GM21723 (cell line): Measurements from ENCODE around the gene PPIAL4G.
"Not testable (repeated sequence)": the region's sequence is repeated elsewhere in the genome, so short reads cannot be mapped to it uniquely, and the experiment has no call there.

Source experiments
- ATAC-seq: cut with Tn5 transposase; IDR thresholded peaks from one replicate; pipeline ENCODE4 v1.9.1; 2021; ENCODE audit warnings: mild to moderate bottlenecking, moderate library complexity; ENCODE audit not compliant: unreplicated experiment

Gene PPIAL4G

DNA sequence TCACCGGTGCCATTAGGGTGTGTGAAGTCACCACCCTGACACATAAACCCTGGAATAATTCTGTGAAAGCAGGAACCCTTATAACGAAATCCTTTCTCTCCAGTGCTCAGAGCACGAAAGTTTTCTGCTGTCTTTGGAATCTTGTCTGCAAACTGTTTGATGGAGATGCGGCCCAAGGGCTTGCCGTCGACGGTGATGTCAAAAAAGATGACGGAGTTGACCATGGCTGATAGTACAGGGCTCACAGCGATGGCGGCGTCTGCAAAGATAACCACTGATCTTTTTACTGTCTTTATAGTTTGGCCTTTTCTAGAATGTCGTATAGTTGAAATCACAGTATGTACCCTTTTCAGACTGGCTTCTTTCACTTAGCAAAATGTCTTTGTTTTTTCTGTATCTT is at the start of gene PPIAL4G:
Gene PPIAL4G, minus strand, starts transcription at position 274 of the 400 bp plus-strand sequence. Its CDS starts 50 bp downstream, at position 224.
- ATAC-seq, result not testable (repeated sequence)

DNA sequence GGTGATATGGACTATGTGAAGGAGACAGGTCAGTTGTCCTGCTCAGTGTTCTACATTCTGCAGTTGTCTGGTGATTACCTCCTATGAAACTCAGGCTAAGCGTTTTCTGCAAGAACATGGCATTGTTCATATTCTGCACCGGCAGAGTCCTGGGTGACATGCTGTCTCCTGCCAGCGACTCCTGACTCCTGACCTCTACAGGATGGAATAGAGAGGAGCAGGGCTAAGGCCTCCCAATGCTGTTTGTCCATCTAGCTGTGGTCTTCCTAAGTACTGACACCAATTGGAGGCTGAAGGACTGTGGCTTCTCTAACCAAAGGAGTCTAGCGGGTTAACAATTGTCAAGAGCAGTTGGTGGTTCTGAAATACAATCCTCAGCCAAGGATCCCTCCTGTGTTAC is 49.1 kb upstream of the PPIAL4G start:
- ATAC-seq, result not testable (repeated sequence)

DNA sequence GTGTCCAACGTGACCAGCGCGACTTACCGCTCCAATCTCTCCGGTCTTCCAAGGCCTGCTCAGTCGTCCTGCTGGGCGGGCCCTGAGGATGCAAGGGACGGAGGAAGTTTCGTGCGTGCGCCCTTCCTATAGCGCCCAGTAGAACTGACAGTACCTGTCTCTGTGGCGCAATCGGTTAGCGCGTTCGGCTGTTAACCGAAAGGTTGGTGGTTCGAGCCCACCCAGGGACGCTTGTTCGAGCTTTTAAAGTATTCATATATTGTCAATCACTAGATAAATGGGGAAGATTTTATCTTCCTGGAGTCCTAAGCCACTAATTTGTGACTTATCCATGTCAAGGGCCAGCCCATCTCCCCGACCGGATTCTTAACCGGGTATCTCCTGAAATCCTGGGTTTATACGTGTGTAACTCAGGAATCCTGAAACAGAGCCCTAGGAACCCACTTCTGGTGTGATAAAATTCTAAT is 46.0 kb upstream of the PPIAL4G start:
- not testable (repeated sequence) for ATAC-seq

DNA sequence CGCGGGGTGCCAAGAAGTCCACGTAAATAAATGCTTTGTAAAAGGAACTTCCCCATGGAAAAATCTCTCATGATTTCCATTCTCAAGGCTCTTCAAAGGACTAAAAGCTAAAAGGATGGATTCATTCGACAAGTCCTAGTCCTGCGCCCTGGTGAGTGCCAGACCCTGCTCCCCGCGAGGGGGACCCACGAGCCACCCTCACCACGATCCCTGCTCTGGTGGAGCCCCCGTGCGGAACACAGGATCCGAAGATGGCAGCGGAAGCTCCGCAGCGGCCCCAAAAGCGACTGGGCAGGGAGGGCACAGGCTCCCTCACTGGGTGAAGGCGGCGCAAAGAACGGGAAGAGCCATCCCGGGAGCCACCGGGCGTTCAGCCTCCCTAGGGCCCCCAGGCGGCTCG is 45.5 kb upstream of the PPIAL4G start:
- not testable (repeated sequence) for ATAC-seq

DNA sequence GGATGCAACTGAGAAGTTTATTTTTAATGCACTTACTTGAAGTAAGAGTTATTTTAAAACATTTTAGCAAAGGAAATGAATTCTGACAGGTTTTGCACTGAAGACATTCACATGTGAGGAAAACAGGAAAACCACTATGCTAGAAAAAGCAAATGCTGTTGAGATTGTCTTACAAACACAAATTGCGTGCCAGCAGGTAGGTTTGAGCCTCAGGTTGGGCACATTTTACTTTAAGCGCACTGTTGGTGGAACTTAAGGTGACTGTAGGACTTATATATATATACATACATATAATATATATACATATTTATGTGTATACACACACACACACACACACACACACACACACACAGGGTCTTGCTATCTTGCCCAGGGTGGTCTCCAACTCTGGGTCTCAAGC is 43.5 kb upstream of the PPIAL4G start:
- not testable (repeated sequence) for ATAC-seq

DNA sequence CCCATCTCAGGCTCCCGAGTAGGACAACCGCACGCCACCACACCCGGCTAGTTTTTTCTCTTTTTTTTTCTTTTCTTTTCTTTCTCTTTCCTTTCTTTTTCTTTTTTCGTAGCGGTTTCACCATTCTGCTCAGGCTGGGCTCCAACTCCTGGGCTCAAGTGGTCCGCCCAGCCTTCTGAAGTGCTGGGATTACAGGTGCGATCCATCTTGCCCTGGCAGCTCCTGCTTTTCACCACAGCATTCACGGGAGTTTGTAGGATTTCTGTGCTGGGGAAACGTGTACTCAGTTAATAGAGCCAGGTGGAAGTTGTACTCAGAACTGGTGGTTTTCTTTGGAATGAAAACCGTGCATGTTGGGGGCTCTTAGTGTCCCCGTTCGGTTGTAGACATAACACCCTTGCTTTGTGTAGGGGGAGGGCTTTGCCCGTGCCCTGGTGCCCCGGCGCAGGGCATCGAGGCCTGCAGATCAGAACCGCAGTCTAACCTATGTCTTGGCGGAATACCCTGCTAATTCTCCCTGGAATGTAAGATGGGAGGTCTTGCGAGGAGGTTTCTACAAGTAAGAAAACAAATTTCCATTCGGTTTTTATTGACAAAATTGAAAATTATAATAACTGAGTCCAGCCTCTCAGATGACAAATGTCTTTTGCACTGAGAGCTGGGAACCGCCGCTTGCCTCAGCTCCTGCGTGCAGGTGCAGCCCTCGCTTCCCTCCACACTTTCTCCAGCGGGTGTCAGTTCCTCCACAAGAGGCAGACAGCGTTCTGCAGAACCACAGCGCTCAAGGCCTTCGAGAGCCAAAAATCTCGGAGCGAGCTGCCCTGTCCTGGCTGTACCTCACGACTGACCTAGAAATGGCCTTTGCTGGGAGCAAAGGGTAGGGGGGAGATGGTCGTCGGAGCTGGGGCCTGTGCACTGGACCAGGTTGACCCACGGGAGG is 40.4 kb upstream of the PPIAL4G start:
- peak; percentile 3 for ATAC-seq

DNA sequence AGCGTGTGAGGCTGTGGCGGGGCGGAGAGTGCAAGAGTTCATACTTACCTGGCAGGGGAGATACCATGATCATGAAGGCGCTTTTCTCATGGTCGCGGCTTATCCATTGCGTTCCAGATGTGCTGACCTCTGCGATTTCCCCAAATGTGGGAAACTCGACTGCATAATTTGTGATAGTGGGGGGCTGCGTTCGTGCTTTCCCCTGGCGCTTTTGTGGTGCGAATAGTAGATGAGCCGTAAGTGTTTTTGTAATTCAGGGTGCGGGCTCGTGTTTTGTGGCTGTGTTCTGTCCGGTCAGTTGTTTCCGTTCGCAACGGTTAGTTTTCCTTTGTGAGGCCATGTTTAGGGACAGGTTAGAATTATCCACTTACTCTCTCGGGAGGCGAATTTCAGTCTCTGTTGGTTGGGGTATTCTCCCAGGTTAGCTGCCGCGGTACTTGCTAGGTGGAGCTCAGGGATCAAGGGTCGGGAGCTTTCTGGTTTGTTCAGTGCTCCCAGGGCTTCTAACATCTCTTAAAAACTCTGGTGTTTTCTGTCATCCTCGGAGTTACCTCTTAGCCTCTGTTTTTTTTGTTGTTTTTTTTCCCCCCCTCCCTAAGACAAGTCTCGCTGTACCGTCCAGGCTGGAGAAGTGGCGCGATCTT is 39.6 kb upstream of the PPIAL4G start:
- ATAC-seq, result peak; percentile 77

DNA sequence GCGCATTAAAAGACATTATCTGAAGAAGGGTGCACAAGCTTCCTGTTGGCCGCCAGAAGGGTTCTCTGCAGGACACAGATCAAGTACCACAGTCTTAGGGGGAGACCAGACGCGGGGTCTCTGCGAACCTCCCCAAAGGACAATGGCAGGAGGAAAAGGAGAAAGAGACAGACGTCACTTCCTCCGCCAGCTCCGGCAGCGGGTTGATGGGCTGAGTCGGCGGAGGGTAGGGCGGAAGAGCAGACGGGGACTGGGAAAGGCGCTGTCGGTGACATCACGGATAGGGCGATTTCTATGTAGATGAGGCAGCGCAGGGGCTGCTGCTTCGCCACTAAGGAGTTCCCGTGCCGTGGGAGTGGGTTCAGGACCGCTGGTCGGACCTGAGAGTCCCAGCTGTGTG is 39.0 kb upstream of the PPIAL4G start:
- peak; percentile 73 for ATAC-seq

DNA sequence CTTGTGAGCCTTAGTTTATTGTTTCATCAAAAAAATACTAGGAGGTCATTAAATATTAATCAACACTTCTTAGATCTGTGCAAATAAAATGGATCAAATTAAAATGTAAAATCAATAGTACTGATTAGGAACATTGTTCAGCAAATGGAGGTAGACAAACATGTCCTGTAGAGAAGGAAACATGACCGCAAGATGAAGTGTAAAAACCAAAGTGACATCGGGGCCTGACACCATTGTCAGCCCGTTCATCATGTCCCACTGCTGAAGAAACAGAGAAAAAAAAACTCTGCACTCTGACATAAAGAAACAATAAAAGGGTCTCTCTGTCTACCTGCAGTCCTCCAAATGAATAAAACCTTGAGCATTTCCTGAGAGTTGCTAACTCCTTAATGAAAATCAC is 31.2 kb upstream of the PPIAL4G start:
- ATAC-seq, result not testable (repeated sequence)

DNA sequence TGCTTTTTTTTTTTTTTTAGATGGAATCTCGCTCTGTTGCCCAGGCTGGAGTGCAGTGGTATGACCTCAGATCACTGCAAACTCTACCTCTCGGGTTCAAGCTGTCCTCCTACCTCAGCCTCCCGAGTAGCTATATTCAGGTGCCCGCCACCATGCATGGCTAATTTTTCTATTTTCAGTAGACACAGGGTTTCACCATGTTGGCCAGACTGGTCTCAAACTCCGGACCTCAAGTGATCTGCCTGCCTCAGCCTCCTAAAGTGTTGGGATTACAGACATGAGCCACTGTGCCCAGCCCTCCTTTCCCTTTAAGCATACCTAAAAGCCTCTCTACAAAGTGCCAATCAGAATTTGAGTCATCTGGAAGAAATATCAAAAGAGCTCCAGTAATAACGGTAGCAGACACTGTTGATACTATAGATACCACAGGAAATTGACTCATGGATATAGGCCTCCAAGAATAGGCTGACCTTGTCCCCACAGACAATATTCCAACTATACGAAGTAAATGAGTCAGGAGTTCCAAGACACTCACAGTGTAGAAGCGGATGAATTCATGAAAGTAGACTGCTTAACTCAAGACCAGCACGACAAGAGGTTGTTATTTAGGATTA is 29.6 kb upstream of the PPIAL4G start:
- not testable (repeated sequence) for ATAC-seq

DNA sequence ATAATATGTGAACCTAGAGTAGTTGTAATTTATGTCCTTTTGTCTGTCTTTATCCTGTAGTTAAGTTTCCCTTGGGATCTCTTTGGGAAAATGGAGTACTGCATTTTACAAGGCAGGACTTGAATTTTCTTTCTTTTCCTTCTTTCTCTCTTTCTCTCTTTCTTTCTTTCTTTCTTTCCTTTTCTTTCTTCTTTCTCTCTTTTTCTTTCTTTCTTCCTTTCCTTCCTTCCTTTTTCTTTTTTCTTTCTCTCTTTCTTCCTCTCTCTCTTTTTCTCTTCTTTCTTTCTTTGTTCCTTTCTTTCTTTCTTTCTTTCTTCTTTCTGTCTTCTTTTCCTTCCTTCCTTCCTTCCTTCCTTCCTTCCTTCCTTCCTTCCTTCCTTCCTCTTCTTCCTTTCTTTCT is 10.8 kb upstream of the PPIAL4G start:
- ATAC-seq, result not testable (repeated sequence)

DNA sequence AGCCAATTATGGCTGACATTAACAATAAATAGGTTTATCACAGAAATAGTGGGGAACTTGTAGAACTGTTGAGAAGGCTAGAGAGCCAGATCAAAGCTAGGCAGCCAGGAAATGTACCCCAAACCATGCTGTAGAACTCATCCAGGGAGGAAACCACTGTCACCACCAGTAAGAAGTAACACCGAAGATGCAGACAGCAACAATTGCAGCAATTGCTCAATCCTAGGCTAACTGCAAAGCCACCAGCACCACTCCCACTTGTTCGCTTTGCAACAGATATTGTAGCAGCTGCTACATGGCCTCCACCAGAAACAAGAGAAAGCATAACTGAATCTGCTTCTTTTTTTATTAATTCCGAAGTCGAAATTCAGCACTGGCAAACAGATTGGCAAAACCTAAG is 2.0 kb downstream of the PPIAL4G start:
- ATAC-seq, result not testable (repeated sequence)

DNA sequence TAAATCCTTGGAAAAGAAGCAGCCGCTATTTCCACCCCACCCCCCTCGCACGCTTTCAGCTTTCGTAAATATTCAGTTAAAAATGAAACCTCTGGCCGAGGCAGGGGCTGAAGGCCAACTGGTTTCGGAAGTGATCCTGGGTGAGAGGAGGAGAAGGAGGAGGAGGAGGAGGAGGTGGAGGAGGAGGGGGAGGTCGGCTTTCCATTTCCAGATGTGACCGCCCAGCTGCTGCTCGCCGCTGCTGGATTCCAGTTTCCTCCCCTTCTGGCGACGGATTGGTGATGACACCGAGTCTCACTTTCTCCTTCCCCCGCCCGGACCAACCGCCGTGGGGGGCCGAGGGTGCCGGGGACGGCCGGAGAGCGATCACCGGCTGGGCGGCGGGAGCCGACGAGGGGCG is 23.4 kb downstream of the PPIAL4G start:
- not testable (repeated sequence) for ATAC-seq

DNA sequence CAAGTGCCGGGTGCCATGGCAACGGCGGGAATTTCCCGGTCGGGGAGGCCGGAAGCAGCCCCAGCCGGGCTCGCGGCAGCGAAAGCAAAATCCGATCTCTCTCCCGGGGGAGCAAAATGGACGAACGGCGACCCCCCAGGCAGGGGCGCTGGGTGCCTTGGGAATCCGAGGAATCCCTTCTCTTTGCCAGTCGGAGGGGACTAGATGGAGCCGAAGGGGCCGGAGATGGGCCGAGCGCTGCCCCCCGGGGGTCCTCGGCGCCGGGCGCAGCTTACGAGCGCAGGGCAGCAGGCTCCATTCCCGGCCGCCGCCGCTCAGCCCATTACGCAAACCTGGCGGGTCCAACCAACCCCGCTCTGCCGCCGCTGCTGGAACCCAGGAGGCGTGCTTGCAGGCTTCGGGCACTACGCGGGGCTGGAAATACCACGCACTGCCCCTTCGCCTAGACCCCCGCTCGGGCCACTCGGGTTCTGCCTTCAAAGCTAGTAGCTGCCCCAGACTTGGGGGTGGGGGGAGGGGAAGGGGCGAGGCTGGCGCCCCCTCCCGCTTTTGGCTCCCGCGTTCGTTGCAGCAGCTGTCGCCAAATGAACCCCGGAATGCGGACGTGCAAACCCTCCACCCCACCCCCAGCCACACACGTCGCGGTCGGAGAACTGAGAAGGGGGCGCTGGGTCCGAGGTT is 24.1 kb downstream of the PPIAL4G start:
- ATAC-seq, result not testable (repeated sequence)

DNA sequence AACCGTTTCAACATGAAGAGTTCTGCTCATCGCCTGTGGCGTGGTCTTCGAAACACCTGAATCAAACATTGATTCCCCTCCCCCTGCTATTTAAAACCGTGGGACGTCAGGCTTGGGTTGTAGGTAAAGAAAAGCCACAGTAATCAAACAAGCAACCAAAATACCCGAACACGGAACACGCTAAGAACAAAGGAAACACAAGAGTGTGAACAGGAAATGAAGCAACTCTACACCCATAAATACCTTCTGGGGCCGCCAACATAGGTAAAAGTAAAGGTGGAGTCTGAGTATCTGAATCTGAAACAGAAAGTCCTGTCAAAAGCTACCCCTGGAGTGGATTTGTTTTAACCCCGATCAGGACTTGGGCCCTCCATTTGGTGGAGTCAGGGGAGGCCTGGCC is 24.7 kb downstream of the PPIAL4G start:
- not testable (repeated sequence) for ATAC-seq

DNA sequence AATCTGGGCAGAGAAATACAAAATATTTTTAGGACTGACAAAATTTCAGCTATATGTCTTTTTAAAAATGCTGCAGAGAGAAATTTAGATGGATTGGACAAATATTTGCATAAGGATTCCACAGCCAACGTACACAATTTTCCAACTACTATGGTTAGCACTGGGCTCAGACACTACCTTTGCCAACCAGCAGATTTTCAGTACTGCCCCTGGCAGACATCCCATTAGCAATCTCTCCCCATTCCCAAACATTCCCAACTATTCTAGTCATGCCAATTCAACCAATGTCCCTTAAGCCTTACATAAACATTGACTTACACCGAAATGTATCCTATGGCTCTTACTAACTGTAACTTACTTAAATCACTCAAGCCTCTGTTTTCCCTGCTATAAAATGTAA is 30.3 kb downstream of the PPIAL4G start:
- ATAC-seq, result not testable (repeated sequence)

DNA sequence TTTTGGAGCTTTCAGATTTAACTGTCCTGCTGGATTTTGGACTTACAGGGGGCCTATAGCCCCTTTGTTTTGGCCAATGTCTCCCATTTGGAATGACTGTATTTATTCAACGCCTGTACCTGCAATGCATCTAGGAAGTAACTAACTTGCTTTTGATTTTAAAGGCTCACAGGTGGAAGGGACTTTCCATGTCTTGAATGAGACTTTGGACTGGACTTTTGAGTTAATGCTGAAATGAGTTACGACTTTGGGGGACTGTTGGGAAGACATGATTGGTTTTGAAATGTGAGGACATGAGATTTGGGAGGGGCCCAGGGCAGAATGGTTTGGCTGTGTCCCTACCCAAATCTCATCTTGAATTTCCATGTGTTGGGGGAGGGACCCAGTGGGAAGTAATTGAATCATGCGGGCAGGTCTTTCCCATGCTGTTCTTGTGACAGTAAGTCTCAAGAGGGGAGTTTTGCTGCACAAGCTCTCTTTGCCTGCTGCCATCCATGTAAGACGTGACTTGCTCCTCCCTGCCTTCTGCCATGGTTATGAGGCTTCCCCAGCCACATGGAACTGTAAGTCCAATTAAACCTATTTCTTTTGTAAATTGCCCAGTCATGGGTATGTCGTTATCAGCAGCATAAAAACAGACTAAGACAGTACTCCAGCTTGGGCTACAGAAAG is 43.3 kb downstream of the PPIAL4G start:
- not testable (repeated sequence) for ATAC-seq

DNA sequence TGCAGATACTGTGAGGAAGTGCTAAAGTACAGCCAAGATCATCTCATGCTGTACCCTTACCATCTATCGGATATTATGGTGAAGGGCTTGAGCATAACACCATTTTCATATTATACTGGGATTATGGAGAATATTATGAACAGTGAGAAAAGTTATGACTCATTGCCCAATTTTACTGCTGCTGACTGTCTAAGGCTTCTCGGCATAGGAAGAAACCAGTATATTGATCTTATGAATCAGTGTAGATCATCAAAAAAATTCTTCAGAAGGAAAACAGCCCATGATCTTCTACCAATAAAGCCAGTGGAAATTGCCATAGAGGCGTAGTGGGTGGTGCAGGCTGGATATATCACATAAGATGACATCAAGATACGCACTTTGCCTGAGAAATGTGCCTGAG is 47.7 kb downstream of the PPIAL4G start:
- no peak for ATAC-seq

DNA sequence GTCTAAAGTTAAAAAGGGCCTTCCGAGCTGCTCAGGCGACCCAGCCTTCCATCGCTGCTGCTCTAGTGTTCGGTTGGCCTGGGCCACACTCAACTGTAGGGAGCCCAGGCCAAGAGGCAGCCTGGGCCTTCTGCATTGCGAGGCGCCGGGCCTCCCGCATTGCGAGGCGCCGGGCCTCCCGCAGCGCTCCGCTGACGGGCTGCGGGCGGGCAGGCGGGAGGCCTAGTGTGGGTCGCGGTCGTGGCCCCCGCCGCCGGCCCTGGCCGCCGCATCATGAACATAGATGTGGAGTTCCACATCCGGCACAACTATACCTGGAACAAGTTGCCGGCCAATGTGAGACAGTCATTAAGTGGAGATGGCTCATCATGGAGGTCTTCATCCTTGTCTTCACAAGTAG is 48.3 kb downstream of the PPIAL4G start:
- no peak for ATAC-seq

DNA sequence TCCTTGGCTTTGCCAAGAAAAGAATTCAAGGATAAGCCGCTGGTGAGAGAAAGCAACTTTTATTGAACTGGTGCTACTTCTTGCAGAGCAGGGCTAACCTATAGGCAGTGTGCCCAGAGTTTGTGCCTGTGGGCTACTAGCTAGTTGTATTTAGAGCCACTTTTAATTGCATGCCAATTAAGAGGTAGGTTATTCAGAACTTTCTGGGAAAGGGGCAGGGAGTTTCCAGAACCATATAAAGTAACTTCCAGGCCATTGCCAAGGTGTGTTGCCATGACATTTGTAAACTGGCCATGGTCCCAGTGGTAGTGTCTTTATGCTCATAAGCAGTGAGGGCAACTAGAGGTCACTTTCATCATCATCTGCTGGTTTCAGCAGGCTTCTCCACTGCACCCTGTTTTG is 50.2 kb downstream of the PPIAL4G start:
- not testable (repeated sequence) for ATAC-seq
